Activated B cell treated with CpG ODN at 0.5 μM for 24 hours (primary cell): ENCODE data around the gene VARS1. TPM values are rescaled to one million over a fixed set of nuclear protein-coding genes. Genes with fewer than 3 reads are reported as not detected.

ENCODE experiments used
- ATAC-seq: fragments of 200-7000 bp; cut with Tn5 transposase; one replicate; pipeline ENCODE4 v1.10.0; 2021; ENCODE audit warnings: low read depth, mild to moderate bottlenecking, moderate library complexity
- CTCF ChIA-PET: fragments of 350-600 bp; sonication (Branson Sonifier 250); formaldehyde crosslinking; loops from one replicate; lab custom pipeline; 2021; ENCODE audit warnings: antibody characterized with exemption; lab: Charles Lee
- POLR2A ChIA-PET: fragments of 350-600 bp; sonication (Branson Sonifier 250); formaldehyde crosslinking; loops from one replicate; lab custom pipeline; 2021; ENCODE audit warnings: antibody characterized with exemption; lab: Charles Lee
- DNase-seq: peaks from one replicate; pipeline ENCODE4 v3.0.0; 2022
- H3K27ac Mint-ChIP-seq: one replicate; pipeline ENCODE4 v1.8.0; 2020; ENCODE audit warnings: mixed read lengths
- H3K27me3 Mint-ChIP-seq: one replicate; pipeline ENCODE4 v1.8.0; 2021; ENCODE audit warnings: mixed read lengths
- H3K36me3 Mint-ChIP-seq: one replicate; pipeline ENCODE4 v1.8.0; 2021; ENCODE audit warnings: low read depth, mixed read lengths
- H3K4me1 Mint-ChIP-seq: one replicate; pipeline ENCODE4 v1.8.0; 2021; ENCODE audit warnings: mixed read lengths
- H3K4me3 Mint-ChIP-seq: one replicate; pipeline ENCODE4 v1.8.0; 2020; ENCODE audit warnings: mild to moderate bottlenecking, mixed read lengths
- H3K9me3 Mint-ChIP-seq: one replicate; pipeline ENCODE4 v1.8.0; 2020; ENCODE audit warnings: mixed read lengths
- intact Hi-C: fragments of 100-400 bp; cut with micrococcal nuclease; formaldehyde crosslinking; loops from one replicate; pipeline ENCODE4 v1.15.1; 2024
- total RNA-seq: library from RNA; stranded (reverse); gene quantifications from 2 replicates; pipeline ENCODE4 v1.2.3, GENCODE V29; 2022
- TF ChIP-seq, protein P1 (sequence below): fragments of 200-600 bp; IDR thresholded peaks from one replicate; pipeline ENCODE4 v1.8.0; 2022; ENCODE audit warnings: antibody characterized with exemption, mild to moderate bottlenecking

Gene VARS1
- total RNA-seq, 1 donor from 2014 or later, result 140 TPM

DNA sequence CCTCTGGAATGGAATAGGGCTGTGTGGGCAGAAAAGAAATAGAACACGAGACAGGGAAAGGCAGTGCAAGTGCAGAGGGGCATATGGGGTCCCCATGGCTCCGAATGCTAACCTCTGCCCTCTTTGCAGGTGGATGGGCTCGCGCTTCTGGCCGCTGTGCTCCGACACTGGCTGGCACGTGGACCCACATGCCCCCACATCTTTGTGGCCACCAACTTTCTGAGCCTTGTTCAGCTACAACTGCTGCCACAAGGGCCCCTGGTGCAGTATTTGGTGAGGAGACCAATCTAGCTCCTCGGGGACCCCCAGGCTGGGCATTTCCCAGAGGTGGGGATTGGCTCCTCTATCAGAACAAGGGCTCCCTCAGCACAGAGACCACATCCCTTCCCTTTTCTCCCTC lies 34.2 kb downstream of the VARS1 start:
- TF ChIP-seq, protein P1, sequence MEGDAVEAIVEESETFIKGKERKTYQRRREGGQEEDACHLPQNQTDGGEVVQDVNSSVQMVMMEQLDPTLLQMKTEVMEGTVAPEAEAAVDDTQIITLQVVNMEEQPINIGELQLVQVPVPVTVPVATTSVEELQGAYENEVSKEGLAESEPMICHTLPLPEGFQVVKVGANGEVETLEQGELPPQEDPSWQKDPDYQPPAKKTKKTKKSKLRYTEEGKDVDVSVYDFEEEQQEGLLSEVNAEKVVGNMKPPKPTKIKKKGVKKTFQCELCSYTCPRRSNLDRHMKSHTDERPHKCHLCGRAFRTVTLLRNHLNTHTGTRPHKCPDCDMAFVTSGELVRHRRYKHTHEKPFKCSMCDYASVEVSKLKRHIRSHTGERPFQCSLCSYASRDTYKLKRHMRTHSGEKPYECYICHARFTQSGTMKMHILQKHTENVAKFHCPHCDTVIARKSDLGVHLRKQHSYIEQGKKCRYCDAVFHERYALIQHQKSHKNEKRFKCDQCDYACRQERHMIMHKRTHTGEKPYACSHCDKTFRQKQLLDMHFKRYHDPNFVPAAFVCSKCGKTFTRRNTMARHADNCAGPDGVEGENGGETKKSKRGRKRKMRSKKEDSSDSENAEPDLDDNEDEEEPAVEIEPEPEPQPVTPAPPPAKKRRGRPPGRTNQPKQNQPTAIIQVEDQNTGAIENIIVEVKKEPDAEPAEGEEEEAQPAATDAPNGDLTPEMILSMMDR, result no peak
- H3K9me3 Mint-ChIP-seq, result no peaks in the 10 kb centered on the region
- H3K4me1 Mint-ChIP-seq, result no peaks in the 10 kb centered on the region
- H3K36me3 Mint-ChIP-seq, result peaks cover 33% of the 10 kb centered on the region
- ATAC-seq (no peak), DNase-seq (no peak)
- no peaks in the 10 kb centered on the region for H3K27me3 Mint-ChIP-seq
- H3K4me3 Mint-ChIP-seq, result no peak overlapping the region
- ChIA-PET POLR2A (no interaction called here), CTCF (interaction anchor here (1.1 kb wide), 1 partner anchor 8 kb away, joined by 3 read pairs; no protein-coding TSS in a partner anchor)
- H3K27ac Mint-ChIP-seq, result no peak overlapping the region
- intact Hi-C loops, result no loop called here

- Mint-ChIP-seq H3K9me3 (no peaks in the 10 kb centered on the region), H3K27ac (no peak overlapping the region), H3K4me3 (no peak overlapping the region), H3K36me3 (peaks cover 33% of the 10 kb centered on the region), H3K27me3 (no peaks in the 10 kb centered on the region), H3K4me1 (no peaks in the 10 kb centered on the region)
- POLR2A ChIA-PET, result no interaction called here
- CTCF ChIA-PET, result interaction anchor here (1.1 kb wide), 1 partner anchor 9 kb away, joined by 3 read pairs; no protein-coding TSS in a partner anchor
- intact Hi-C loops, result no loop called here
- TF ChIP-seq, protein P1, result no peak
- ATAC-seq (no peak), DNase-seq (no peak)
Measured at GRCh38 chr6:31760790-31761189, 34.8 kb downstream of the VARS1 start.

GRCh38 chr6:31758281-31758680 lies 37.3 kb downstream of the VARS1 start:
- intact Hi-C loops, result no loop called here
- Mint-ChIP-seq H3K36me3 (peaks cover 25% of the 10 kb centered on the region), H3K9me3 (no peaks in the 10 kb centered on the region), H3K4me3 (no peak overlapping the region), H3K27me3 (no peaks in the 10 kb centered on the region), H3K27ac (no peak overlapping the region), H3K4me1 (no peaks in the 10 kb centered on the region)
- ATAC-seq, result no peak
- ChIA-PET POLR2A (no interaction called here), CTCF (no interaction called here)
- DNase-seq, result no peak
- TF ChIP-seq, protein P1, result no peak

- intact Hi-C loops, result no loop called here
- H3K4me1 Mint-ChIP-seq, result no peaks in the 10 kb centered on the region
- no peaks in the 10 kb centered on the region for H3K9me3 Mint-ChIP-seq
- peaks cover 7% of the 10 kb centered on the region for H3K36me3 Mint-ChIP-seq
- ChIA-PET POLR2A (interaction anchor here (0.6 kb wide), 1 partner anchor 63 kb away, joined by 6 read pairs; no protein-coding TSS in a partner anchor), CTCF (no interaction called here)
- DNase-seq (no peak), ATAC-seq (no peak)
- H3K27me3 Mint-ChIP-seq, result no peaks in the 10 kb centered on the region
- TF ChIP-seq, protein P1, result no peak
- no peak overlapping the region for H3K27ac Mint-ChIP-seq
- no peak overlapping the region for H3K4me3 Mint-ChIP-seq
Measured at GRCh38 chr6:31752739-31753319, 42.7 kb downstream of the VARS1 start.

GRCh38 chr6:31750411-31751022 lies 45.0 kb downstream of the VARS1 start:
- DNase-seq, result no peak
- Mint-ChIP-seq H3K4me1 (no peaks in the 10 kb centered on the region), H3K9me3 (no peaks in the 10 kb centered on the region), H3K27ac (no peak overlapping the region), H3K4me3 (no peak overlapping the region), H3K36me3 (peaks cover 12% of the 10 kb centered on the region), H3K27me3 (no peaks in the 10 kb centered on the region)
- ATAC-seq, result no peak
- TF ChIP-seq, protein P1, result no peak
- ChIA-PET CTCF (interaction anchor here (1.1 kb wide), 1 partner anchor 19 kb away, joined by 3 read pairs; no protein-coding TSS in a partner anchor), POLR2A (interaction anchor here (0.6 to 1.1 kb wide), 3 partner anchors 11 to 85 kb away, joined by 3 to 4 read pairs (median 3); partner anchors contain the start of gene MSH5)
- intact Hi-C loops, result no loop called here
